ENCODE results near the gene CLEC7A.

The CLEC7A gene

GRCh38 chr12:10135126-10135525, 5.1 kb upstream of the CLEC7A start:
- Histone ChIP-seq H3K4me3 (ENCODE audit: low read depth, low read length) (no peak overlapping the region), H3K4me1 (ENCODE audit: control insufficient read depth, insufficient read depth, low read length) (no peaks in the 10 kb centered on the region), H3K36me3 (ENCODE audit: control insufficient read depth in 2 of 2, insufficient read depth in 1 of 2, low read length in 2 of 2) (no peaks in the 10 kb centered on the region), H3K27ac (ENCODE audit: extremely low read depth, low read depth, low read length) (no peak overlapping the region), H3K9me3 (ENCODE audit: control insufficient read depth, insufficient read depth, low read depth, low read length) (no peaks in the 10 kb centered on the region)
- ChIA-PET POLR2A (no interaction called here), CTCF (interaction anchor here (0.7 to 1.3 kb wide), 2 partner anchors 17 to 126 kb away, joined by 3 to 4 read pairs; no protein-coding TSS in a partner anchor)
- TF ChIP-seq ZNF660 (tag by site-specific recombination; IDR thresholded peaks at IDR 0.05) (no peak), CTCF (tag by site-specific recombination; IDR thresholded peaks at IDR 0.05) (no peak), ZNF248 (tag by site-specific recombination; IDR thresholded peaks at IDR 0.05) (no peak), PRDM10 (tag by site-specific recombination; IDR thresholded peaks at IDR 0.05) (no peak), ELK4 (IDR thresholded peaks at IDR 0.05; ENCODE audit: borderline replicate concordance, low read depth, low read length) (no peak), ZNF366 (tag by site-specific recombination; conservative IDR thresholded peaks at IDR 0.05) (no peak), ZNF704 (tag by site-specific recombination; IDR thresholded peaks at IDR 0.05) (no peak), ZNF398 (tag by site-specific recombination; IDR thresholded peaks at IDR 0.05) (no peak), ZNF580 (tag by site-specific recombination; IDR thresholded peaks at IDR 0.05) (no peak), ZBTB48 (tag by site-specific recombination; IDR thresholded peaks at IDR 0.05) (no peak), ZNF677 (tag by site-specific recombination; IDR thresholded peaks at IDR 0.05) (no peak), PRDM6 (tag by site-specific recombination; IDR thresholded peaks at IDR 0.05) (no peak), ZBTB44 (tag by site-specific recombination; IDR thresholded peaks at IDR 0.05) (no peak), TCF7L2 (IDR thresholded peaks at IDR 0.05; ENCODE audit: borderline replicate concordance, low read depth, low read length) (no peak), GLI4 (tag by site-specific recombination; IDR thresholded peaks at IDR 0.05) (no peak), SCRT2 (tag by site-specific recombination; IDR thresholded peaks at IDR 0.05) (no peak), ZNF274 (IDR thresholded peaks at IDR 0.05; ENCODE audit: low read length) (no peak), ZNF274 (tag by site-specific recombination; IDR thresholded peaks at IDR 0.05; ENCODE audit: borderline replicate concordance) (no peak)
